Panc1 (cell line): ENCODE results near the gene IL1A.

Source experiments
- POLR2AphosphoS5 ChIP-seq: IDR thresholded peaks from 2 replicates; pipeline ENCODE4 v1.6.1; 2012; ENCODE audit warnings: mild to moderate bottlenecking, low read depth, low read length, moderate library complexity
- SIN3A ChIP-seq: IDR thresholded peaks from 2 replicates; pipeline ENCODE4 v1.6.1; 2012; ENCODE audit warnings: low read depth, mild to moderate bottlenecking, low read length, moderate library complexity, borderline replicate concordance; ENCODE audit not compliant: insufficient read depth
- TCF7L2 ChIP-seq: IDR thresholded peaks from 2 replicates; pipeline ENCODE4 v1.6.1; 2011; ENCODE audit warnings: mild to moderate bottlenecking, low read depth, low read length, inconsistent platforms
- TF ChIP-seq, protein P1 (sequence below), 2 experiments: IDR thresholded peaks; 2 replicates each; pipeline ENCODE4 v1.6.1; 2011 to 2012; ENCODE audit warnings: low read depth in 2 of 2, control low read depth in 1 of 2, low read length in 1 of 2, mild to moderate bottlenecking in 1 of 2, moderate library complexity in 1 of 2; ENCODE audit not compliant: insufficient read depth in 1 of 2
- TF ChIP-seq, protein P2 (sequence below): fragments of 450-650 bp; IDR thresholded peaks from 2 replicates; pipeline ENCODE4 v1.5.1; 2017; ENCODE audit warnings: mild to moderate bottlenecking

DNA sequence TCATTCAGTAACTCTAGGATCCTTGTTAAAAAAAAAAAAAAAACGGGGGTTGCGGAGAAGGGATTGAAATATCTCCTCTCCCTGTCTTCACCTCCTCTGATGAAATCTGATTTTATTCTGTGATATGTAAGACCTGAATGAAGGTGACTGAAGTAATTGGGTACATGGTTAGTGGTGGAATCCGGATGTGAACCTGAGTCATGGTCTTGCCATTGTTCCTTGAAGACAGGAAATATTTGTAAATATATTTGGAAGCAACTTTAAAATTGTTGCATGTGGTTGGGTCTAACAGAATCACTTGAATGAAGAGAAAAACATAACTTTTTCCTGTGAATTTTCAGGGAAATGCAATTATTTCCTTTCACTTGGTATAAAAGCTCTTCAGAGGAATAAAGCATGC lies 3.0 kb upstream of the IL1A start:
- TF ChIP-seq POLR2AphosphoS5: no peak
- TF ChIP-seq, protein P1, sequence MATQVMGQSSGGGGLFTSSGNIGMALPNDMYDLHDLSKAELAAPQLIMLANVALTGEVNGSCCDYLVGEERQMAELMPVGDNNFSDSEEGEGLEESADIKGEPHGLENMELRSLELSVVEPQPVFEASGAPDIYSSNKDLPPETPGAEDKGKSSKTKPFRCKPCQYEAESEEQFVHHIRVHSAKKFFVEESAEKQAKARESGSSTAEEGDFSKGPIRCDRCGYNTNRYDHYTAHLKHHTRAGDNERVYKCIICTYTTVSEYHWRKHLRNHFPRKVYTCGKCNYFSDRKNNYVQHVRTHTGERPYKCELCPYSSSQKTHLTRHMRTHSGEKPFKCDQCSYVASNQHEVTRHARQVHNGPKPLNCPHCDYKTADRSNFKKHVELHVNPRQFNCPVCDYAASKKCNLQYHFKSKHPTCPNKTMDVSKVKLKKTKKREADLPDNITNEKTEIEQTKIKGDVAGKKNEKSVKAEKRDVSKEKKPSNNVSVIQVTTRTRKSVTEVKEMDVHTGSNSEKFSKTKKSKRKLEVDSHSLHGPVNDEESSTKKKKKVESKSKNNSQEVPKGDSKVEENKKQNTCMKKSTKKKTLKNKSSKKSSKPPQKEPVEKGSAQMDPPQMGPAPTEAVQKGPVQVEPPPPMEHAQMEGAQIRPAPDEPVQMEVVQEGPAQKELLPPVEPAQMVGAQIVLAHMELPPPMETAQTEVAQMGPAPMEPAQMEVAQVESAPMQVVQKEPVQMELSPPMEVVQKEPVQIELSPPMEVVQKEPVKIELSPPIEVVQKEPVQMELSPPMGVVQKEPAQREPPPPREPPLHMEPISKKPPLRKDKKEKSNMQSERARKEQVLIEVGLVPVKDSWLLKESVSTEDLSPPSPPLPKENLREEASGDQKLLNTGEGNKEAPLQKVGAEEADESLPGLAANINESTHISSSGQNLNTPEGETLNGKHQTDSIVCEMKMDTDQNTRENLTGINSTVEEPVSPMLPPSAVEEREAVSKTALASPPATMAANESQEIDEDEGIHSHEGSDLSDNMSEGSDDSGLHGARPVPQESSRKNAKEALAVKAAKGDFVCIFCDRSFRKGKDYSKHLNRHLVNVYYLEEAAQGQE (IDR thresholded peaks at IDR 0.05; ENCODE audit: insufficient read depth in 1 of 2, low read depth in 2 of 2, low read length in 1 of 2): no peak
- TF ChIP-seq, protein P2, sequence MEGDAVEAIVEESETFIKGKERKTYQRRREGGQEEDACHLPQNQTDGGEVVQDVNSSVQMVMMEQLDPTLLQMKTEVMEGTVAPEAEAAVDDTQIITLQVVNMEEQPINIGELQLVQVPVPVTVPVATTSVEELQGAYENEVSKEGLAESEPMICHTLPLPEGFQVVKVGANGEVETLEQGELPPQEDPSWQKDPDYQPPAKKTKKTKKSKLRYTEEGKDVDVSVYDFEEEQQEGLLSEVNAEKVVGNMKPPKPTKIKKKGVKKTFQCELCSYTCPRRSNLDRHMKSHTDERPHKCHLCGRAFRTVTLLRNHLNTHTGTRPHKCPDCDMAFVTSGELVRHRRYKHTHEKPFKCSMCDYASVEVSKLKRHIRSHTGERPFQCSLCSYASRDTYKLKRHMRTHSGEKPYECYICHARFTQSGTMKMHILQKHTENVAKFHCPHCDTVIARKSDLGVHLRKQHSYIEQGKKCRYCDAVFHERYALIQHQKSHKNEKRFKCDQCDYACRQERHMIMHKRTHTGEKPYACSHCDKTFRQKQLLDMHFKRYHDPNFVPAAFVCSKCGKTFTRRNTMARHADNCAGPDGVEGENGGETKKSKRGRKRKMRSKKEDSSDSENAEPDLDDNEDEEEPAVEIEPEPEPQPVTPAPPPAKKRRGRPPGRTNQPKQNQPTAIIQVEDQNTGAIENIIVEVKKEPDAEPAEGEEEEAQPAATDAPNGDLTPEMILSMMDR: no peak
- no peak for TF ChIP-seq TCF7L2
- no peak for TF ChIP-seq SIN3A
